K562 (cell line): ENCODE data around the gene ORMDL3. TPM values are rescaled to one million over a fixed set of nuclear protein-coding genes. Genes with fewer than 3 reads are reported as not detected.

Source experiments
- ARID2 ChIP-seq: fragments of 450-650 bp; IDR thresholded peaks from 2 replicates; pipeline ENCODE4 v1.6.1; 2017; ENCODE audit warnings: antibody characterized with exemption, mild to moderate bottlenecking
- EP300 ChIP-seq: IDR thresholded peaks from 2 replicates; pipeline ENCODE4 v1.6.1; 2012; ENCODE audit warnings: low read length, improper control_type of control experiment
- ETV1 ChIP-seq: fragments of 450-650 bp; conservative IDR thresholded peaks from 2 replicates; pipeline ENCODE4 v1.6.1; 2016; ENCODE audit warnings: missing genetic modification characterization, control low read depth, low read depth, missing compliant biosample characterization
- GATA2 ChIP-seq: sonication (generic); formaldehyde crosslinking; IDR thresholded peaks from 2 replicates; pipeline ENCODE4 v1.4.0; 2020; ENCODE audit warnings: mild to moderate bottlenecking, missing genetic modification reagents
- GTF2F1 ChIP-seq: IDR thresholded peaks from 2 replicates; pipeline ENCODE4 v1.6.1; 2011; ENCODE audit warnings: low read depth, low read length, improper control_type of control experiment
- HCFC1 ChIP-seq: IDR thresholded peaks from 2 replicates; pipeline ENCODE4 v1.6.1; 2012; ENCODE audit warnings: low read depth, low read length, improper control_type of control experiment
- HDAC2 ChIP-seq: fragments of 450-650 bp; IDR thresholded peaks from 2 replicates; pipeline ENCODE4 v1.6.1; 2016; ENCODE audit warnings: mild to moderate bottlenecking
- HDAC8 ChIP-seq: fragments of 450-650 bp; IDR thresholded peaks from 2 replicates; pipeline ENCODE4 v1.6.1; 2016; ENCODE audit warnings: mild to moderate bottlenecking, missing genetic modification characterization, moderate library complexity, missing compliant biosample characterization
- HOXB6 ChIP-seq: fragments of 250-450 bp; sonication (Bioruptor Pico); IDR thresholded peaks from 2 replicates; pipeline ENCODE4 v1.5.1; 2022; ENCODE audit warnings: mild to moderate bottlenecking, borderline replicate concordance
- JUND ChIP-seq, 2 experiments: IDR thresholded peaks; 2 replicates in 1 of 2; 3 replicates in 1 of 2; pipeline ENCODE4 v1.6.1; 2011; ENCODE audit warnings: borderline replicate concordance in 2 of 2, low read depth in 2 of 2, low read length in 2 of 2, improper control_type of control experiment in 1 of 2, missing biosample characterization in 1 of 2, missing genetic modification characterization in 1 of 2, missing genetic modification reagents in 1 of 2
- MEIS2 ChIP-seq: fragments of 450-650 bp; IDR thresholded peaks from 2 replicates; pipeline ENCODE4 v1.6.1; 2014; ENCODE audit warnings: mild to moderate bottlenecking; ENCODE audit not compliant: partially characterized antibody
- NFXL1 ChIP-seq: fragments of 450-650 bp; formaldehyde crosslinking; IDR thresholded peaks from 2 replicates; pipeline ENCODE4 v1.4.0; 2021; ENCODE audit warnings: mild to moderate bottlenecking
- PHB ChIP-seq: fragments of 250-450 bp; sonication (Bioruptor Pico); IDR thresholded peaks from 2 replicates; pipeline ENCODE4 v1.5.0; 2021
- RNF219 ChIP-seq: fragments of 250-450 bp; sonication (Bioruptor Pico); IDR thresholded peaks from 2 replicates; pipeline ENCODE4 v1.5.0; 2022; ENCODE audit warnings: mild to moderate bottlenecking
- SP2 ChIP-seq: IDR thresholded peaks from 2 replicates; pipeline ENCODE4 v1.6.1; 2011; ENCODE audit warnings: mild to moderate bottlenecking, low read depth, low read length, moderate library complexity; ENCODE audit not compliant: poor library complexity, severe bottlenecking; ENCODE audit errors: extremely low read depth
- TAL1 ChIP-seq: fragments of 450-650 bp; IDR thresholded peaks from 2 replicates; pipeline ENCODE4 v1.6.1; 2016; ENCODE audit warnings: mild to moderate bottlenecking
- TBP ChIP-seq: optimal IDR thresholded peaks from 2 replicates; pipeline ENCODE3; 2011; ENCODE audit warnings: low read depth, low read length, improper control_type of control experiment
- TCF7 ChIP-seq: sonication (generic); IDR thresholded peaks from 2 replicates; pipeline ENCODE4 v1.6.1; 2016; ENCODE audit warnings: antibody characterized with exemption, borderline replicate concordance
- U2AF1 ChIP-seq: fragments of 200-400 bp; formaldehyde crosslinking; optimal IDR thresholded peaks from 2 replicates; pipeline ENCODE3; 2017; ENCODE audit warnings: mild to moderate bottlenecking, low read depth, low read length, moderate library complexity
- ZNF316 ChIP-seq: fragments of 450-650 bp; IDR thresholded peaks from 2 replicates; pipeline ENCODE4 v1.6.1; 2016
- ZNF764 ChIP-seq: fragments of 250-450 bp; sonication (Bioruptor Pico); IDR thresholded peaks from 2 replicates; pipeline ENCODE4 v1.4.0; 2020; ENCODE audit warnings: low read depth, mild to moderate bottlenecking, moderate library complexity
- ZNF77 ChIP-seq: fragments of 250-450 bp; sonication (Bioruptor Pico); IDR thresholded peaks from 2 replicates; pipeline ENCODE4 v1.5.0; 2020
- polyA plus RNA-seq, 8 experiments: library from polyadenylated mRNA; depleted of rRNA in 4 of 8; stranded (reverse) in 5 of 8; unstranded in 3 of 8; fragments of >200 nt; fragmentation: Nextera tagmentation in 2 of 8; fragmentation: Illumina TruSeq in 1 of 8; extraction: Ambion mirVana in 2 of 8; extraction: Trizol in 1 of 8; gene quantifications; 2 replicates each; pipeline versions ENCODE4 v1.2.1 to v1.2.3, GENCODE V29; 2011 to 2014; ENCODE audit warnings: inconsistent platforms in 1 of 8, missing spikeins in 1 of 8
- total RNA-seq, 7 experiments: library from RNA; depleted of rRNA in 6 of 7; stranded (reverse); fragments of >200 nt in 6 of 7; fragmentation: Illumina TruSeq in 2 of 7; extraction: Trizol in 2 of 7; gene quantifications; 2 replicates each; pipeline versions ENCODE4 v1.2.1 to v1.2.3, GENCODE V29; 2011 to 2021; ENCODE audit warnings: low replicate concordance in 1 of 7
- TF ChIP-seq, protein P1 (sequence below): fragments of 250-450 bp; sonication (Bioruptor Pico); IDR thresholded peaks from 2 replicates; pipeline ENCODE4 v1.8.0; 2022; ENCODE audit warnings: inconsistent platforms
- TF ChIP-seq, protein P2 (sequence below): fragments of 450-650 bp; IDR thresholded peaks from 2 replicates; pipeline ENCODE4 v1.6.1; 2018; ENCODE audit warnings: mild to moderate bottlenecking, low read depth; ENCODE audit not compliant: partially characterized antibody

The ORMDL3 gene
- total and polyA plus RNA-seq, 9 of the 15 experiments (the other 6 are each of a cell fraction or from before 2014, with no cell fraction given), result 2.7 to 57.4 (median 27.1) TPM

DNA sequence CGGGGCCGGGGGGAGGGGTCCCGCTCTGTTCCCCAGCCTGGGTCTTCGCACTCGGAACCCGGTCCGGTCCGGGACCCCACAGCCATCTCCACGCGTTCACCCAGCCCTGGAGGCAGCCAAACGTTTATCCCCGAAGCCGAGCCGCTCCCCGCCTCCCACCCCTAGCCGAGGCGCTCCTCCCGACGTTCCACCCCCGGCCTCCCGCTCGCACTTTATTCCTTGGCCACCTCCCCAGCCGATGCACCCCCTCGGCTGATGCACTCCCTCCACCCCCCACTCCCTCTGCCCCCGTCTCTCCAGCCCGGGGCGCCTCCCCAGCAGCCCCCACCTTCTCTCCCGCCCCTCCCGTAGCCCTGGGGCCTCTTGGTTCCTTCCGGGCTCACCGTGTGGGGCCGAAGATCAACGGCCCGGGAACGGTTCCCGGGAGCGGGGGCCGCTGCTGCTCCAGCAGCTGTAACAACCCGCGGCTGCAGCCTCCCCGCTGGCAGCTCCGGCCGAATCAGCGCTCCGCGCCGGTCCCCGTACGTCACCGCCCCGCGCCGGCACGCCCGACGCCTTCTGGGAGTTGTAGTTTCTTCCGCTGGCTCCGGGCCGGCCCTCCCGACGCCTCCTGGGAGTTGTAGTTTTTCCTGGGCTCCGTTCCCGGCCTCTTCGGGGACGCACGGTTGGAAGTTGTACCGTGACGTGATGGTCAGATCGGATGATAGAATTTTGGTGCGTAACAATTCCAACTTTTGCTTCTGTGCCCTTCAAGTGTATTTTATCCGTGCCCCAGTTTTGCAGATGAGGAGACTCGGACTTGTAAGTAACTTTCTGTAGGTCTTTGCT, at the start of gene ORMDL3, which contains the start of gene LRRC3C (continued):
- TF ChIP-seq GTF2F1 (no peak), ETV1 (tag) (no peak; the same call in 1 of the 2 replicates), ZNF764 (CRISPR knock-in tag) (no peak), RNF219 (CRISPR knock-in tag) (no peak), HOXB6 (CRISPR knock-in tag) (no peak), TCF7 (no peak), TAL1 (no peak), PHB (CRISPR knock-in tag) (no peak), ARID2 (no peak), ZNF316 (no peak), EP300 (peak; percentile 7; the same call in 1 of the 2 replicates), SP2 (no peak), U2AF1 (no peak), TBP (no peak), HDAC2 (0 out of 2 replicates have a peak, but pooled peaks have one; percentile 37), HCFC1 (peak; percentile 100), ZNF77 (CRISPR knock-in tag) (no peak), GATA2 (CRISPR knock-in tag) (no peak), JUND (IDR thresholded peaks at IDR 0.05; ENCODE audit: borderline replicate concordance, low read depth, low read length) (peak; percentile 66; the same call in 1 of the 2 replicates), JUND (tag; IDR thresholded peaks at IDR 0.05; ENCODE audit: borderline replicate concordance, low read depth, low read length) (peak; percentile 26; the same call in 1 of the 3 replicates), MEIS2 (no peak), NFXL1 (no peak), HDAC8 (tag) (no peak)
- TF ChIP-seq, protein P1, sequence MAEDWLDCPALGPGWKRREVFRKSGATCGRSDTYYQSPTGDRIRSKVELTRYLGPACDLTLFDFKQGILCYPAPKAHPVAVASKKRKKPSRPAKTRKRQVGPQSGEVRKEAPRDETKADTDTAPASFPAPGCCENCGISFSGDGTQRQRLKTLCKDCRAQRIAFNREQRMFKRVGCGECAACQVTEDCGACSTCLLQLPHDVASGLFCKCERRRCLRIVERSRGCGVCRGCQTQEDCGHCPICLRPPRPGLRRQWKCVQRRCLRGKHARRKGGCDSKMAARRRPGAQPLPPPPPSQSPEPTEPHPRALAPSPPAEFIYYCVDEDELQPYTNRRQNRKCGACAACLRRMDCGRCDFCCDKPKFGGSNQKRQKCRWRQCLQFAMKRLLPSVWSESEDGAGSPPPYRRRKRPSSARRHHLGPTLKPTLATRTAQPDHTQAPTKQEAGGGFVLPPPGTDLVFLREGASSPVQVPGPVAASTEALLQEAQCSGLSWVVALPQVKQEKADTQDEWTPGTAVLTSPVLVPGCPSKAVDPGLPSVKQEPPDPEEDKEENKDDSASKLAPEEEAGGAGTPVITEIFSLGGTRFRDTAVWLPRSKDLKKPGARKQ, result no peak
- TF ChIP-seq, protein P2, sequence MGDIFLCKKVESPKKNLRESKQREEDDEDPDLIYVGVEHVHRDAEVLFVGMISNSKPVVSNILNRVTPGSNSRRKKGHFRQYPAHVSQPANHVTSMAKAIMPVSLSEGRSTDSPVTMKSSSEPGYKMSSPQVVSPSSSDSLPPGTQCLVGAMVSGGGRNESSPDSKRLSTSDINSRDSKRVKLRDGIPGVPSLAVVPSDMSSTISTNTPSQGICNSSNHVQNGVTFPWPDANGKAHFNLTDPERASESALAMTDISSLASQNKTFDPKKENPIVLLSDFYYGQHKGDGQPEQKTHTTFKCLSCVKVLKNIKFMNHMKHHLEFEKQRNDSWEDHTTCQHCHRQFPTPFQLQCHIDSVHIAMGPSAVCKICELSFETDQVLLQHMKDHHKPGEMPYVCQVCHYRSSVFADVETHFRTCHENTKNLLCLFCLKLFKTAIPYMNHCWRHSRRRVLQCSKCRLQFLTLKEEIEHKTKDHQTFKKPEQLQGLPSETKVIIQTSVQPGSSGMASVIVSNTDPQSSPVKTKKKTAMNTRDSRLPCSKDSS, result no peak
